Activated CD8-positive, alpha-beta memory T cell treated with anti-CD3 and anti-CD28 coated beads for 1 hour (primary cell): Measurements from ENCODE around the gene SPTSSB.

ENCODE experiments used
- DNase-seq, 2 donors: peaks; one replicate each; pipeline ENCODE4 v3.0.0-alpha.2; 2020; ENCODE audit warnings: low read depth in 1 of 2; ENCODE audit errors: extremely low read depth in 1 of 2

SPTSSB gene

DNA sequence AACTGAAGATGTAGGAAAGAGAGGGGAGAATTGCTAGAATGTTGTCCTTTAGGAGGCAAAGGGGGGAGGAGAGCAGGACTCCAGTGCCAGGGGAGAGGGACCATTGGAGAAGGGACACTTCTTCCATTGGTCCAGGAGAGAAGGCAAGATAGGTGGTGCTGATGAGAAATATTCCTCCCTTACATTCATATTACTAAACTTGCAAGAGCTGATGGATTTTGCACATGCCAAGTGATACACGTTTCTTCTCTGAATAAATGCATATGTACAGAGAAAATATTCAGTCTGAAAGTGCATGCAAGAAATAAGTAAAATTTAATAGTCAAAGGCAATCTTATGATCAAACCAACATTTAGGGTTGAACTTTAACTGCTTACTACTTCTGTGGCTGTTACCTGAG is 21.5 kb upstream of the SPTSSB start:
- DNase-seq: no peak

DNA sequence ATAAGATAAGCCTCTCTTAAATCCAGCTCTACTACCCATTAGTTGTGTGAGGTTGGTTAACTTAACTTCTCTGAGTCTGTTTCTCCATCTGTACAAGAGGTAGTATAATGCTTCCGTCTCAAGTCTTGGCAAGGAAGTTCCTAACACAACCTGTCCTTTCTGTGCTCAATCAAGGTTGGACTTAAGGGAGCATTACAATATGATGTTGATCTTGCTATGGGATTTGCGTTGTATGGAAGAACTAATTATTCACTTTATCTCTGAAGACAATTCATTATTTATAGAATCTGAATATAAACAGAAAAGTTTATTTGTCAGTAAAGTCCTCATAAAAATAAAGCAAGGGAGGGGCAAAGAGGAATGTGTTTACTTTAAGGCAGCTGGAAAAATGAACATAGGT is 18.9 kb upstream of the SPTSSB start:
- DNase-seq: no peak

DNA sequence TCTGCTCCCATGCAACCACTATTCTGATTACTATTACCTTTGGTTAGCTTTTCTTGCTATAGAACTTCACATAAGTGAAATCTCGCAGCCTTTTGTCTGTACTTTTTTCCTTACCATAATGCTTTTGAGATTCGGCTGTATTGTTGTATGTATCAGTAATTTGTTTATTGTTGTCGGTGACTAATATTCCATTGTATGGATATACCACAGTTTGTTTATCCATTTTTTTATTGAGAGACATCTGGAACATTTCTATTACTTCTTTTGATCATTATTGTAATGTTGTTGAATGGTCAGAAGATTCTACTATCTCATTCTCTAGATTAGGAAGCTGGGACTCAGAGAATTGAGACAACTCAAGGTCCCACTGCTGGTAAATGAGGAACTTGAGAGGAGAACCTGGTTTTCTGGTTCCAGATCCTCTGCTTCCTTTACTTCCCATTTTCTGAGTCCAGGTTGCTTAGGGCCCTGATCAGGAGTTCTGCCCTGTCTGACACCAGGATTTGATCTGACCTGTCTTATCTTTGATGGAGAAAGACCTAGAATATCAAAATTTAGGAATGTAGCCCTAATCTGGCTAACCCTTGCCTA is 18.2 kb upstream of the SPTSSB start:
- no peak for DNase-seq

DNA sequence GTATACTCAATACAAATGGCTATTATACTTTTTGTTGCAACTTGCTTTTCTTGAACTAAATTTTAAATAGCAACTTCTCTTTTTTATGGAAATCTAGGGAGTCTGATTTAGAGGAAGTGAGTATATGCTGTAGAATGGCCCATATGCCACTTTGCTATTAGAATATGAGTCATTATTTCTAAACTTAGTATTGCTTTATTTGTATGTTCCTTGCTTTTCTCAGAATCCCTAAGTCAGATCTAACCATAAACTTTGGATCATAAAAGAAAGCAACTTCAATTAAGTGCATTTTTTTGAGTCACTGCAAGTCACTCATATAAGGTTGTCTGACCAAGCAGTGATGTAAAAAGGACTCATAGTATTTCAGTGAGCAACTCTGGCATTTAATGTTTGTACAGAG is 17.5 kb upstream of the SPTSSB start:
- DNase-seq: no peak

DNA sequence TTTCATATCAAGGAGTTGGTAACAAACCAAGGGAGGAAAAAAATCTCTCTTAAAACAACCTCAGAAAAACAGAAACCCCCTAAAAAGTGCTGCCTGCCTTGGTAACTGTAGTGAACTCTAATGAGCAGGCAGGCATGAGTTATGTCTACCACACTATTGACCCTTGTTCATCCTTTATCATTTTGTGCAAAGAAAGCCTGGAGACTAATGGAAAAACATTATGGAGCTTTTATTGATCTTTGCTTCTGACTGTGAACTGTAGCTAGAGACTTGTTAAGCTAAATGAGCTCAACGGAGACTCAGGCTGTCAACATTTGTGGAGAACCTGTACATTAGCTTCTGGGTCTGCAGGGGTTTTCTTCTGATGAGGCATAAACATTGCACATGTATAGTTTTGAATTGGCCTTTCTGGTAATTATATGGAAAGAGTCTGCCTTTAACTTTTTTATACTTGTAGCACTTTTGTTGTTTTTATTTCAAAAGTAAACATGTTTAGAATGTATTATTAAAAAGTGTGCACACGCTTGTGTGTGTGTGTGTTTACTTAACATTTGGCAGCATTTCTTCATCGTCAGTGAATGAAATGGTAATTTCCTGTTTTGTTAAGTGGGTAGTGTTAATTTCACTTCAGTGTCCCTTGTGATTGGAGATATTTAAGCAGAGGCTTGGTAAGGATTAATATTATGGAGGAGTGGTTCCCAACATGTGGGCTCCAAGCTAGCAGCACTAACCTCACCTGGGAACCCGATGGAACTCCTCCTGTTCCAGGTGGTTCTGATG is 15.9 kb upstream of the SPTSSB start:
- DNase-seq: no peak

DNA sequence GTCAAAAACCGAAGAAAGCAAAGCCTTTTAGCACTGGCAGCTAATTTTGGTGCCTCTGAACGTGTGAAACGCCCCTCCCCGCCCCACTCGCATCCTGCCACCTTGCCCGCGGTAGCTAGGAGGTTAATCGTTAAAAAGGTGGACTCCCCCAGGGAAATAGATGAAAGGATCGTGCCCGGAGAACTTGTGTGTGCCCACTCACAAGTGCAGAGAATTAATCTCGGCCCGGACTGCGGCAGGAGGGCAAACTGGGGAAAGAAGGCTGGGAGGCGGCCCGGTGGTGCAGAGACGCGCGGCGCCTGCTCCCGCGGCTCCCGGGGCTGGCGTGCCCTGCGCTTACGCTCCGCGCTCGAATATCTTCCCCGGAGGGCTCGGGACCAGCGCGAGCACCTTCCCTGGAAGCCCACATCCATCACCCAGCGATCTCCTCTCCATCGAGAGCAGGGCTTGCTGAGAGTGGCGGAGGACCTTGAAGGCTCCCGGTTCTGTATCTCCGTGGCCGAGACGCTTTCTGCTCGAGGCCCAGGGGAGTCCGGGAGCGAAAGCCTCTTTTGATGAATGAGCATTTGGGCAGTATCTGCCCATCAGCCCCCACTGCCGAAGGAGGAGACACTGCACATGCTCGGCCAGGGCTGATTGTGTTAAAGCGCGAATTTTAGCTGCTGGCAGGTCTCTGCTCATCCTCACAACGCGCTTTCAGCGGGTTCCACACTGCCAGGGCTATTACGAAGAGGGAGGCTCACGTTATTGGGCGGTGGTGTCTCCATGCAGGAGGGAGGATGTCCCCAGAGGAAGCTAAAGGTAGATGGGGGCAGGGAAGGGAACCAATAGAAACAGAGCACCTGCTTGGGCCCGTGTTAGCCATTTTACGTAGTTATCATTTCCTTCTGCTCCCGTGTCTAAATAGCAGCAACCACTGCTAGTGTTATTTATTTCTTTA is 1.3 kb upstream of the SPTSSB start:
- DNase-seq: no peak

DNA sequence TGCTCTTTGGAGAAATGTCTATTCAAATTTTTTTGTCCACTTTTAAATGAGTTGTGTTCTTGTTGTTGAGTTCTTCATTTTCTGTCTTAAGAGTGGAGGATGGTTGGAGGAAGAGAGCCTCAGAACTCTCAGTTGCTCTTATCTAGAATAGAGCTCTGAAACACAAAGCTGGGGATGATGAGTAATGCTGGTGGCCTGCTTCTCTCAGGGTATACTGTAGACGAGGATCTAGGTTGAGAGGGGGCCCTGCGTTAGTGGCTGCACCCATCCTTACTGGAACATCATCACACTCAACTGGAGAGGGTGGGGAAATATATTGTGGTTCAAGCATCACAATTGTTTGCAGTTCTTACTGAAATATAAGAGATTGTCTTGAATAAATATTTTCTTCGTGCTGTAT is 1.8 kb downstream of the SPTSSB start:
- no peak for DNase-seq

DNA sequence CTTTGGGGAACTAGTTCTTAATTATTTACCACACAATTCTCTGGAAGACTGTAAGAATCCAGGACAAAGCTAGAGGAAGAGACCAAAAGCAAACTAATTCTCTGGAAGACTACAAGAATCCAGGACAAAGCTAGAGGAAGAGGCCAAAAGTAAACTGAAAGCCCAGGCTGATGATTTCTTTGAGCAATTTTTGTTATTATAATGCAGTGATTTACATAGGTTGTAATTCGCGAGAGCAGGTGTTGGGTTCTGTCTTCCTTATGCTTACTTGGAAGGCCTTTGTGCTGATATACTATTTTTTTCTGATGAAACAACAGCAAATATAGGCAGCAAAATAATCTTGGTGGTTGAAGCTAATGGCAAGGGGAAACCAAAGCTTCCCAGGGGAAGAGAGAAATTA is 5.2 kb downstream of the SPTSSB start:
- DNase-seq: no peak

DNA sequence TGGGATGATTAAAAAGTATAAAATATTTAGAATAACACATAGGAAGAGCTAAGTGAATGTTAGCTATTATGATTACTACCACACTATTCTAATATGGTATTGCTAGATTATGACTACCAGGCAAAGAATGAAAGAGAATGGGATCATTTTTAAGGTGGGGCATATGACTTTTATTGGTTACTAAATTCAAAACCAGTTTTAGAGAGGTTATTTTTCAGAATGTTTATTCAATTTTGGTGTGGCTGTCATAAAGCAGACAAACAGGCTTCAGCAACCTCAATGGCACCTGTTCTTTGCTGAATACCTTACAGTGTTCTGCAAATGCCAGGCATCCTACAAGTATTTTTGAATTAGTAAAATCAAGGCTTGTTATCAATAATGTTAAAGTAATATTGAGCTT is 12.8 kb downstream of the SPTSSB start:
- no peak for DNase-seq

DNA sequence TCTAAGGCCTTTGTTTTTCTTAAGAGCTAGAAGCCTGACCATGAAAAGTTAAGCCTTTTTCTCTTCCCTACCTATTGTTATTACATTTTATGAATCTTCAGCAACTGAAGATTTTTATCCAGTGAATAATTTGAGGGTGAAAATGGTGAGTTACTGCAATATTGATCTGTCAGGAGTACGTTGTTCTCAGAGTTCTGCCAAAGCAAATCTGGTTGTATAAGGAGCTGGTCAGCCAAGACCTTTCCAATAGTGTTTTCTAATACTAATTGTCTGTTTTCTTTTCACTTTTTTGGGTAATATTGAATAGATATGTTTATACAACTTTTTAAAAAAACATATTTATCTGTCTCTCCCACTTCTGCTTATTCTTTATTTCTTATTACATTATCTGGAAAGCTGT is 15.0 kb downstream of the SPTSSB start:
- no peak for DNase-seq

DNA sequence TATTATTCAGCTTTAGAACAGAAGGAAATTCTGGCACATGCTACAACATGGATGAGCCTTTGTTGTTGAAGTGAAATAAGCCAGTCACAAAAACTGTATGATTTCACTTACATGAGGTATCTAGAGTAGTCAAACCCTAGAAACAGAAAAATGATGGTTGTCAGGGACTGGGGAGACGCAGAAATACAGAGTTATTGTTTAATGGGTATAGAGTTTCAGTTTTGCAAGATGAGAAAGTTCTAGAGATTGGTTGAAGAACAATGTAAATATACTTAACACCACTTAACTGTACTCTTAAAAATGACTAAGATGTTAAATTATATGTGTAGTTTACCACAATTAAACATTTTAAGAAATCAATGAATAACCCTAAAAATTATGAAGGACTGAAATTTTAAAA is 15.8 kb downstream of the SPTSSB start:
- no peak for DNase-seq

DNA sequence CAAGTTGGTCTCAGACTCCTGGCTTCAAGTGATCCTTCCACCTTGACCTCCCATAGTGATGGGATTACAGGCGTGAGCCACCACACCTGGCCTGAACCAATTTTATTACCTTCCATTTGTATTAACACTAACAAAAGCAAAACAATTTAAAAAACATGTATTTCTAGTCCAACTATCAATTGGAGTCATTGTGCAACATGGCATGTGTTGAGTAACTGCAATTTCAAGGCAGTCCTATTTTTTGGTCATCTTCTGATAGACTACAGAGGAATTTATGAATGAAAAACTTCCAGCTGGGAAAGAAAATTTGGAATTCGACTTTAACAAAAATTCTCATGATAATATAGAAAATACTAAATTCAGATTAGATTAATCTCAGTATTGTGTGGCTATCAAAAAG is 16.8 kb downstream of the SPTSSB start:
- no peak for DNase-seq

DNA sequence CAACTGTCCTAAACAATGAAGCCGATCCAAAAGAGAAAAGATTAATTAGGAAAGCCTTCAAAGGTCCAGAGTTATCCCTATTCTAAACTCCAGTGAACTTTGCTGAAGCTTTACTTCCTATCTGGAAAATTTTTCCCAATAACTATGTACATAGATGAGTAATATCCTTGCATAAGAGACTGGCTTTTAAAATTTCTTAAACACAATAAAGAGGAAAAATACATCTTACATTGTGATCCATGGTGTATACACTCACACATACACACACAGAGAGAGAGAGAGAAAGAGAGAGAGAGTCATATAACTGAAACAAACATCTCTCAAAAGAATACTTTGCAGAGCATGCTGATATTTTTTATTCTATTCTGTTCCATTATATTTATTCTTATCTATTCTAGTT is 20.0 kb downstream of the SPTSSB start:
- DNase-seq: no peak

DNA sequence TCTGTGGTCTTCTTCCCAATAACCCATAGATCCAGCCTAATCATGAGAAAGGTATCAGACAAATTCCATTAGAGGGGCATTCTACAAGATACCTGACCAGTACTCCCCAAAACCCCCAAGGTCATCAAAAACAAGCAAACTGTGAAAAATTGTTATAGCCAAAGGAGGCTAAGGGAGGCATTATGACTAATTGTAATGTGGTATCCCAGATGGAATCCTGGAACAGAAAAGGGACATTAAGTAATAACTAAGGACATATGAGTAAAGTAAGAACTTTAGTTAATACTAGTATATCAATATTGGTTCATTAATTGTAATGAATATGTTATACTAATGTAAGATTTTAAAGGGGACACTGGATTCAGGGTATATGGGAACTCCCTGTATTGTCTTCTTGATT is 20.4 kb downstream of the SPTSSB start:
- DNase-seq: no peak

DNA sequence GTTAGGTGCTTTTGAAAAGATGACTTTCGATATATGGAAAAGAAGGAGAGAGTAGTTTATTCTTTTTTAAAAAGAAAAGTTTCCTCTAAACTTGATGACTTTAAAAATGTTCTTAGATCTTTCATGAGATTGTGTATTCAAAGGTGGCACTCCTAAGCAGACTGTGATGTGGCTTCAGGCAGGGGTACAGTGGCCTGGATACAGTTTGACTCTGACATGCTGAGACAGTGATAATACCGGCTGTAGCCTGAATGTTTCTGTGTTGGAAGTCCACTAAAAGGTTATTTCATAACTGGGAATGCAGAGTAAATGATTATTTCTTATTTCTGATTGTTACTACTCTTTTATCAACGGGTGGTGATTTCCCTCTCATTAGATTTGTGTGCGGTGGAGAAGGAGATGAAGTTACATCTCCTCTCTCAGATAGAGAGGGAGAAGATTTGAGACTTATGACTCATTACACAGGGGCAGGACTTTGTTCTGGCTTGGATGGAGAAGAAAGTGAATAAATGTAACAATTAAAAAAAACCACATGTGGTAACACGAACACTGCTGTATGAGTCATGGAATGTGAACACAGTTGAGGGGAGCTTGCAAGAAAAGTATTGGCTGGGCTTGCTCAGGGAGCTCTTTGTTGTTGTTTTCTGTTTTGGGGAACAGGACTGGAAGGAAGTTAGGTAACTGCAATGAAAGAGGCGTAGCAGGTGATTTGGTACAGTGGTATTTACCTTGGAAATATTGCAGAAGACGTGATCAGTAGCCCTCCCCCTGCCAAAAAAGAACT is 21.6 kb downstream of the SPTSSB start:
- no peak for DNase-seq

DNA sequence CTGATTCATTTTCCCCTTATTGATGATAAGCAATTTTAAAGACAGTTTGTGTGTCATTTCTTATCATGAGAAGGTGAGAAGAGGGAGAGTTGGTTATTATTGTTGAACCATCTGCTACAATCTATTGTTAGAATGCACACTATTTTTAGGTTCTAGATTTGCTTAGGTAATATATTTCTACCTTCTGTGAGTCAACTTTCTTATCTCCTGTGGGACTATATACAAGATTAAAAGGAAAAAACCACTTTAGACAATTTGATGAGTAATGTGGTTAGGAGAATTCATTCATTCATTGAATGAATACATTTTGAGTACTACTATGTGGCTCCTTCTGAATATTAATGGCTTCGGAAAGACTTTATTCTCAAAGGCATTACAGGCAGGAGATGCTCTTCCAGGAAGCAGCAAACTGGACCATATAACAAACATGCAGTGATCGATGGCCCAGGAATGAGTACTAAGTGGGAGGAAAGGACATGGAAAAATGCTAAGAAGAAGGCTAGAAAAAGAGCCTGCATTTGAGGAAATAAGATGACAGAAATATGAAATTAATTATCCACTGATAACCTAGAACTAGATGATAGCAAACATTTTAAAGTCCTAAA is 22.4 kb downstream of the SPTSSB start:
- DNase-seq: no peak

DNA sequence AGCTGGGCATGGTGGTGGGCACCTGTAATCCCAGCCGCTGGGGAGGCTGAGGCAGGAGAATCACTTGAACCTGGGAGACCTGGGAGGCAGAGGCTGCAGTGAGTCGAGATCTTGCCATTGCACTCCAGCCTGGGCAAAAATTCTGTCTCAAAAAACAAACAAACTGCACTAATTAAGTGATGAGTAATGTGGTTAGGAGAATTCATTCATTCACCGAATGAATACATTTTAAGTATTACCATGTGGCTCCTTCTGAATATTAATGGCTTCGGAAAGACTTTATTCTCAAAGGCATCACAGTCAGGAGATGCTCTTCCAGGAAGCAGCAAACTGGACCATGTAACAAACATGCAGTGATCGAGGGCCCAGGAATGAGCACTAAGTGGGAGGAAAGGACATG is 23.6 kb downstream of the SPTSSB start:
- DNase-seq: no peak

DNA sequence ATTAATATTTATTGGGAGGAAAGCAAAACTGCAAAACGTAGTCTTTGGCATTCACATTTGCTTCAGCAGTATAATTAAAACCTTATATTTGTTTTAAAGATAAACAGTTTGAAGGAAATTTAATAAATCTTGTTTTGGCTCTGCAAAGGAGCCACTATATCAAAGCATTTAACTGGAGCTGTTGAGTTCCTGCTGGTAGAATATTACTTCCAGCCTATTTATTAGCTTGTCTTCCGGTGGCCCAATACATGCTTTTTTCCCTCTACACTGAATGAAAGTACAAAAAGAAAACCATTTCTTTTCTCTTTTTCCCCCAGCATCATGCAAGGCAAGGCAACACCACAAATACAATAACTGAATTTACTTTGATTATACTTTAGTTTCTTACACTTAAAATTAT is 26.3 kb downstream of the SPTSSB start:
- no peak for DNase-seq

DNA sequence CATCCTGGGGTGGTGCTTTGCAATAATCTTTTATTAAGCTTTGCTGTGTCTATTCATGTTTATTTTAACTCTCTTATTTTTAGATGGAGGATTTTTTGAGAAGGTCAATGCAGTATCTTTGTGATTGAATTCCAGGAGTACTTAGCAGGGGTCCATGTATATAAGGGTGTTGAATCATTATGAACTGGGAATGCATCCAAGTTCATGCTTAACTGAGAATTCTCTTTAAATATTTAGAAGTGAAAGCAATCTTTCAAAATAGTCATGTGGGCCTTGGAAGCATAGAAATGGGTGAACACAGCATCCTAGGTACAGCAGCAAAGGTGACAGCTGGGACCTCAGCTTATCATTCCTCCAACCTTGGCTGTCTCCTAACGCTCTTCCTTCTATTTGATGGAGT is 27.3 kb downstream of the SPTSSB start:
- DNase-seq: no peak

DNA sequence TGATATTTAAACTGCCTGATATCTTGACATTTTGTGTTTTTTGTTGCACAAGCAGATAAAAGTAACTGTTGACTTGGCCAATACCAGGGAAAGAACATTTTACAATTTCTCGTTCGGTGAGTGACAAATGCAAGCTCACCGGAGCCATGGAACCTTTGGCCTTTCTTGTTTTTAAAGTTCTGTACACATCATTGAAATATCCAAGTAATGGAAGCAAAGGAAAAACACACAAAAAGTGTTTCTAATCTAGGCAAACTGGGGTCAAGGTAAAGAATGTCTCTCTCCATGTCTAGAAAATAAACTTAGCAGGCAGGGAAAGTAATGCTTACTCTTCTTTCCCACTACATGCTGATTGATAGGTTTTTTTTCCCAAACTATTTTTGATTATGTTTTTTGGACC is 27.8 kb downstream of the SPTSSB start:
- DNase-seq: no peak

DNA sequence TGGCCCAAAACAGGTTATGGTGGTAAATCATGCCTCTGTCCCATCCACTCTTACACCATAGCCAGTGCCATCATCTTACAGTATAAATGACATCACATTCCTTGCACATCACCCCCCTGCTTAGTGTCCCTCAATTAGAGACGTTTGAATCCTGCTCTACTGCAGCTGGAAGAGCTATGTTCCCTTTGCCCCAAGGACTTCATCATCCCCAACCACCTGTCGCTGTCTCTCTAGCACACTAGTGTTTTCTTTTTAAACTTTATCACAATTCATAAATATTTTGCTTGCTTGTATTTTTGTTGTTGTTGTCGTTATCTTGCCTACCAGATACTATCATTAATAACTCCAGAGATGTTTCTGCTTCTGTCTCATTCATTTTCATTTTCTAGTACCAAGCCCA is 28.7 kb downstream of the SPTSSB start:
- no peak for DNase-seq
